IMR-90 (cell line): ENCODE measurements around the gene MMP24.

Experiments used
- MAFK ChIP-seq: IDR thresholded peaks from 2 replicates; pipeline ENCODE4 v1.6.1; 2012; ENCODE audit warnings: low read depth, low read length, improper control_type of control experiment
- POLR2A ChIP-seq: IDR thresholded peaks from 2 replicates; pipeline ENCODE4 v1.6.1; 2012; ENCODE audit warnings: mild to moderate bottlenecking, low read depth, low read length
- RAD21 ChIP-seq: IDR thresholded peaks from 2 replicates; pipeline ENCODE4 v1.6.1; 2012; ENCODE audit warnings: low read length, improper control_type of control experiment
- TF ChIP-seq, protein P1 (sequence below): conservative IDR thresholded peaks from 2 replicates; pipeline ENCODE4 v1.5.1; 2012; ENCODE audit warnings: mild to moderate bottlenecking, low read depth, low read length, improper control_type of control experiment

DNA sequence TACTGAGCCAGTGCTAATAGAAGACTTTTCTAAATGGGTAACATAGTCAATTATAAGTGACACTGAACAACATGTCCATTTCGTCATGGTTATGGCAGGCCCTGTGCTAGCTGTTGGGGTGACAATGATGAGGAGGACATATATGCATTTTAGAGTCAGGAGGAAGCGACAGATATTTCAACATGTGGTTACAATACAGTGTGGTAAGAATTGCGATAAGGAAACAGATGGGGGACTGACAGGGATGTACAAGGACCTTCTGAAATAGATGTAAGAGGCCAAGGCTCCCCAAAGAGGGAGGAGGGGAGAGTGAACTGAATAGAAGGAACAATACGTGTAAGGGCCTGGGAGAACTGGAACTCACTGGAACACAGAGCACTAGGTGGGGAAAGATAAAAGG lies 11.7 kb downstream of the MMP24 start:
- TF ChIP-seq, protein P1, sequence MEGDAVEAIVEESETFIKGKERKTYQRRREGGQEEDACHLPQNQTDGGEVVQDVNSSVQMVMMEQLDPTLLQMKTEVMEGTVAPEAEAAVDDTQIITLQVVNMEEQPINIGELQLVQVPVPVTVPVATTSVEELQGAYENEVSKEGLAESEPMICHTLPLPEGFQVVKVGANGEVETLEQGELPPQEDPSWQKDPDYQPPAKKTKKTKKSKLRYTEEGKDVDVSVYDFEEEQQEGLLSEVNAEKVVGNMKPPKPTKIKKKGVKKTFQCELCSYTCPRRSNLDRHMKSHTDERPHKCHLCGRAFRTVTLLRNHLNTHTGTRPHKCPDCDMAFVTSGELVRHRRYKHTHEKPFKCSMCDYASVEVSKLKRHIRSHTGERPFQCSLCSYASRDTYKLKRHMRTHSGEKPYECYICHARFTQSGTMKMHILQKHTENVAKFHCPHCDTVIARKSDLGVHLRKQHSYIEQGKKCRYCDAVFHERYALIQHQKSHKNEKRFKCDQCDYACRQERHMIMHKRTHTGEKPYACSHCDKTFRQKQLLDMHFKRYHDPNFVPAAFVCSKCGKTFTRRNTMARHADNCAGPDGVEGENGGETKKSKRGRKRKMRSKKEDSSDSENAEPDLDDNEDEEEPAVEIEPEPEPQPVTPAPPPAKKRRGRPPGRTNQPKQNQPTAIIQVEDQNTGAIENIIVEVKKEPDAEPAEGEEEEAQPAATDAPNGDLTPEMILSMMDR, result no peak
- TF ChIP-seq POLR2A (no peak), MAFK (no peak), RAD21 (no peak)
